DMS 273 (cell line): ENCODE measurements around the gene DPEP1.
A peak's percentile ranks its signal among the peaks of the same experiment; 100 is the strongest.

ENCODE experiments used
- DNase-seq: peaks from one replicate; lab custom pipeline; 2025; ENCODE audit not compliant: unreplicated experiment; lab: John Stamatoyannopoulos, UW

DPEP1 gene

GRCh38 chr16:89678258-89678657, 64.8 kb downstream of the DPEP1 start:
- peak; percentile 35 for DNase-seq

- no peak for DNase-seq
These were observed 72.5 kb downstream of the DPEP1 start for GRCh38 chr16:89685916-89686315.

DNA sequence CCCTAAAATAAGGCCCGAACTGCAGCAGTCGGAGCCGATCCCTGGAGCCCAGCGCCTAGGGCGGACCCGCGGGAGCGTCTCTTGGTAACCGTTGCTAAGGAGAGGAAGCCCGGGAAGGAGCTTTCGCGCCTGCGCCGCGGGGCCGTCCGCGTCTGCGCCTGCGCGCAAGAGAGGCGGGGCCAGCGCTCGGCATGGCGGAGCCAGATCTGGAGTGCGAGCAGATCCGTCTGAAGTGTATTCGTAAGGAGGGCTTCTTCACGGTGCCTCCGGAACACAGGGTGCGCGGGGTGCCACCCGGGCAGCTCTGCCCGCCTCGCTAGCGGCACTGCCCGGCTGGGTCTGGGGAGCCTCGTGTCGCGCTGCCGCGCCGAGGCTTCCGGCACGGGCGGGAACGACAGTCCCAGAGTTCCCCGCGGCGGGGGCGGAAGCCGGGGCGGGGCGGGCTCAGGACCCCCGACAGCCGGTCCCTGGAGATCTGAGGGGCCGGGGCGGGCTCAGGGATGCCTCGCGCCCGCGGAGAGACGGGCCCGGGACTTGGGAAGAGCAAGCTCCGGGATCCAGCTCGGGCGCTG, 73.2 kb downstream of the DPEP1 start, which contains the start of gene CDK10:
CDK10 (plus strand) TSS at position 170 of the 572 bp plus-strand sequence; CDS start at position 192, 22 bp downstream.
- DNase-seq = peak; percentile 98

GRCh38 chr16:89687092-89687940, 73.9 kb downstream of the DPEP1 start:
- DNase-seq = peak; percentile 75
